BLaER1 treated with 17β-estradiol and CSF1 and Interleukin-3, amounts not matched to agents 10 nM and 100 nM (cell line): ENCODE measurements around the gene NME2.

Experiments used
- H3K27ac ChIP-seq, 11 experiments: shearing (Covaris generic); formaldehyde crosslinking; 2 replicates each; pipeline ENCODE4 v1.8.1; 2022
- H3K27me3 ChIP-seq, 11 experiments: shearing (Covaris generic); formaldehyde crosslinking; 2 replicates each; pipeline ENCODE4 v1.8.1; 2022
- H3K36me3 ChIP-seq, 11 experiments: shearing (Covaris generic); formaldehyde crosslinking; 2 replicates each; pipeline ENCODE4 v1.8.1; 2022
- H3K4me1 ChIP-seq, 10 experiments: shearing (Covaris generic); formaldehyde crosslinking; 2 replicates each; pipeline ENCODE4 v1.8.1; 2022
- H3K4me2 ChIP-seq, 11 experiments: shearing (Covaris generic); formaldehyde crosslinking; 2 replicates each; pipeline ENCODE4 v1.8.1; 2022
- H3K4me3 ChIP-seq, 10 experiments: shearing (Covaris generic); formaldehyde crosslinking; 2 replicates each; pipeline ENCODE4 v1.8.1; 2022
- H3K9ac ChIP-seq, 11 experiments: shearing (Covaris generic); formaldehyde crosslinking; 2 replicates each; pipeline ENCODE4 v1.8.1; 2022
- H3K9me3 ChIP-seq, 11 experiments: shearing (Covaris generic); formaldehyde crosslinking; replicated peaks in 1 of 11; 2 replicates each; pipeline ENCODE4 v1.8.1; 2022
- H4K20me1 ChIP-seq, 11 experiments: shearing (Covaris generic); formaldehyde crosslinking; 2 replicates each; pipeline ENCODE4 v1.8.1; 2022
- Cebpa-rat ChIP-seq, 11 experiments: shearing (Covaris generic); IDR thresholded peaks; 2 replicates each; pipeline ENCODE4 v1.8.1; 2022

NME2 gene

GRCh38 chr17:51124640-51125503 is 41.3 kb upstream of the NME2 start:
- no peak overlapping the region for H3K4me3 ChIP-seq
- H4K20me1 ChIP-seq = peaks cover 0 to 7% (median 5%) of the 10 kb centered on the region in 11 experiments; a peak in 15 of 22 replicates
- H3K36me3 ChIP-seq = no peaks in the 10 kb centered on the region
- H3K4me2 ChIP-seq = no peak overlapping the region
- H3K9ac ChIP-seq = no peak overlapping the region
- TF ChIP-seq Cebpa-rat (IDR thresholded peaks at IDR 0.05) = no peak
- no peaks in the 10 kb centered on the region for H3K9me3 ChIP-seq
- no peak overlapping the region for H3K27ac ChIP-seq
- H3K27me3 ChIP-seq = no peaks in the 10 kb centered on the region
- H3K4me1 ChIP-seq = peaks cover 12 to 24% (median 14%) of the 10 kb centered on the region in 10 experiments

DNA sequence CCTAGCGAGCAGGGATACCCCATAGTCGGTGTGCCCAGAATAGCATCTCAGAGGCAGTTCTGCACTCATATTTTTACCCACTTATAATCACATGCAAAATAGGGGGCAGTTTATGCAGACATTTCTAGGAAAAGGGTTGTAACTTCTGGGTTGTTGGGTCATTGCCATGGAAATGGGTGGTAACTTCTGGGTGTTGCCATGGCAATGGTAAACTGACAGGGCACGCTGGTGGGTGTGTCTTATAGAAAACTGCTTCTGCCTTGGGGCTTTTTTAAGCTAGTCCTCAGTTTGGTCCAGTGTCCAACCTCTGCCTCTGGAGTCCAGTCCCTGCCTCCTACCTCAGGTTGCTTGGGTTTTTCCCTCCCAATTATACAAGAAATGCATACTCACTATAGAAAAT is 38.1 kb upstream of the NME2 start:
- Histone ChIP-seq H3K9me3 (no peaks in the 10 kb centered on the region), H3K27me3 (no peaks in the 10 kb centered on the region), H3K36me3 (no peaks in the 10 kb centered on the region), H3K9ac (no peak overlapping the region), H3K4me3 (no peak overlapping the region), H4K20me1 (no peaks in the 10 kb centered on the region), H3K4me2 (peak overlapping the region in 2 of 11 experiments; percentile 9 to 17; a peak in 2 of 22 replicates), H3K4me1 (peaks cover 4 to 24% (median 9%) of the 10 kb centered on the region in 10 experiments; a peak in 19 of 20 replicates), H3K27ac (no peak overlapping the region)
- no peak for TF ChIP-seq Cebpa-rat (IDR thresholded peaks at IDR 0.05)

DNA sequence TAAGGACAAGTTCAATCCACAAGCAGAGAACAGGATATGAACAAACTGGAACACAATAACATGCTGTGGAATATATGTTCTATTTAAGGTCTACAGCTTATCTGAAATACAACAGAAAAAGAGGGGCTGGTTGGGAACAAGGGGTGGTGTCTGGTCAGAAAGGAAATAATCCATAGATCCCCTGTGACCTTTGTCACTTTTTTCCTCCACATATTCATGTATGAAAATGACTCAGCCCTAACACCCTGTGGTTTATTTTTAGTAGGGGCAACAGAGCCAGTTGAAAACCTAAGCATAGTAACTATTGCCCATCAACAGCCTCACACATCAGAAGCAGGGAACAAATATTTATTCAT is 33.3 kb upstream of the NME2 start:
- peak overlapping the region in 2 of 11 experiments; percentile 8 to 34; a peak in 1 of 22 replicates for H3K27ac ChIP-seq
- H3K4me2 ChIP-seq = peak overlapping the region; percentile 4 to 65 (median 34); a peak in 20 of 22 replicates
- TF ChIP-seq Cebpa-rat (IDR thresholded peaks at IDR 0.05) = no peak
- H3K9me3 ChIP-seq = peaks cover 0 to 8% (median 0%) of the 10 kb centered on the region in 11 experiments; a peak in 1 of 22 replicates
- no peak overlapping the region for H3K4me3 ChIP-seq
- H3K36me3 ChIP-seq = no peaks in the 10 kb centered on the region
- H3K4me1 ChIP-seq = peaks cover 6 to 25% (median 12%) of the 10 kb centered on the region in 10 experiments; a peak in 19 of 20 replicates
- no peak overlapping the region for H3K9ac ChIP-seq
- no peaks in the 10 kb centered on the region for H4K20me1 ChIP-seq
- no peaks in the 10 kb centered on the region for H3K27me3 ChIP-seq

DNA sequence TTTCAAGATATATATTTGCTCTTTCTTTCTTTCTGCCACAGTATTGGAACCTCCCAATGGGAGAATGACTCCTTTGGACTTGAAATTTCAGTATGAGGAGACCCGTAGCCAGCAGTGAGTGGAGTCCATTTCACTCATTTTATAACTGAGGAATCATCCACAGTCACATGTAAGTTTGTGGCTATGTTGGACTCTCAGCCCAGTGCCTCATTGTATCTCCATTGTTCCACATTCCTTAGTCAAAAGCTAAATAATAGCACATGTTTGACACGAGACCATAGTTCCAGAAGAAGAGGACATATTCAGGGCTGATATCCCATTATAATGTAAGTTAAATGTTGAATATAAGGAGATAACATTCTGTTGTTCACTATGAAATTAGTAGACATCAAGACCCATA is 32.8 kb upstream of the NME2 start:
- no peaks in the 10 kb centered on the region for H3K36me3 ChIP-seq
- H4K20me1 ChIP-seq = no peaks in the 10 kb centered on the region
- peaks cover 6 to 21% (median 12%) of the 10 kb centered on the region in 10 experiments; a peak in 19 of 20 replicates for H3K4me1 ChIP-seq
- H3K9me3 ChIP-seq = peaks cover 0 to 8% (median 0%) of the 10 kb centered on the region in 11 experiments; a peak in 1 of 22 replicates
- H3K27ac ChIP-seq = peak overlapping the region in 2 of 11 experiments; percentile 8 to 34; a peak in 1 of 22 replicates
- no peak overlapping the region for H3K4me3 ChIP-seq
- H3K4me2 ChIP-seq = peak overlapping the region; percentile 4 to 65 (median 34); a peak in 18 of 22 replicates
- TF ChIP-seq Cebpa-rat (IDR thresholded peaks at IDR 0.05) = no peak
- H3K27me3 ChIP-seq = no peaks in the 10 kb centered on the region
- no peak overlapping the region for H3K9ac ChIP-seq

GRCh38 chr17:51135956-51136355 is 30.3 kb upstream of the NME2 start:
- Histone ChIP-seq H3K4me3 (no peak overlapping the region), H3K9ac (no peak overlapping the region), H3K27me3 (no peaks in the 10 kb centered on the region), H4K20me1 (no peaks in the 10 kb centered on the region), H3K9me3 (peaks cover 0 to 8% (median 0%) of the 10 kb centered on the region in 11 experiments; a peak in 1 of 22 replicates), H3K4me1 (peaks cover 6 to 21% (median 12%) of the 10 kb centered on the region in 10 experiments; a peak in 19 of 20 replicates), H3K36me3 (no peaks in the 10 kb centered on the region), H3K27ac (no peak overlapping the region), H3K4me2 (no peak overlapping the region)
- no peak for TF ChIP-seq Cebpa-rat (IDR thresholded peaks at IDR 0.05)

DNA sequence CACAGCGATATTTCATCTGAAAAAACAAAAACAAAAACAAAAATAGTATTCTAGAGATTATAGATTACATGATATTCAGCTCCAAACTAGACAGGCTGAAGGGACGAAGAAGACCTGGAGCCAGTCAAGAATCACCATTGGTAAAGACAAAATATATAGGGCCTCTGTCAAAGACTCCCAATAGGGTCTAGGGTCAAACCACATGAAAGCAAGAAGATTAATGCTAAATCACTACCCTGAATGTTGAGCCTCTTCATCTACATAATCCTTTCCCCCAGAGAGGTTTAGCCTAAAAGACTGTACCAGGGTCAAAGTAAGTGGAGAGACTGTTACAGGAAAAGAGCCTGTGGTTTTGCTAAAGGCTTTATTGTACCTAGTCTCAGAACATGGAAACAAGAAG is 23.6 kb upstream of the NME2 start:
- Histone ChIP-seq H3K27ac (no peak overlapping the region), H3K36me3 (no peaks in the 10 kb centered on the region), H3K27me3 (no peaks in the 10 kb centered on the region), H3K9ac (no peak overlapping the region), H3K4me3 (no peak overlapping the region), H3K4me1 (peaks cover 0 to 6% (median 0%) of the 10 kb centered on the region in 10 experiments; a peak in 4 of 20 replicates), H4K20me1 (no peaks in the 10 kb centered on the region), H3K9me3 (no peaks in the 10 kb centered on the region), H3K4me2 (no peak overlapping the region)
- no peak for TF ChIP-seq Cebpa-rat (IDR thresholded peaks at IDR 0.05)

DNA sequence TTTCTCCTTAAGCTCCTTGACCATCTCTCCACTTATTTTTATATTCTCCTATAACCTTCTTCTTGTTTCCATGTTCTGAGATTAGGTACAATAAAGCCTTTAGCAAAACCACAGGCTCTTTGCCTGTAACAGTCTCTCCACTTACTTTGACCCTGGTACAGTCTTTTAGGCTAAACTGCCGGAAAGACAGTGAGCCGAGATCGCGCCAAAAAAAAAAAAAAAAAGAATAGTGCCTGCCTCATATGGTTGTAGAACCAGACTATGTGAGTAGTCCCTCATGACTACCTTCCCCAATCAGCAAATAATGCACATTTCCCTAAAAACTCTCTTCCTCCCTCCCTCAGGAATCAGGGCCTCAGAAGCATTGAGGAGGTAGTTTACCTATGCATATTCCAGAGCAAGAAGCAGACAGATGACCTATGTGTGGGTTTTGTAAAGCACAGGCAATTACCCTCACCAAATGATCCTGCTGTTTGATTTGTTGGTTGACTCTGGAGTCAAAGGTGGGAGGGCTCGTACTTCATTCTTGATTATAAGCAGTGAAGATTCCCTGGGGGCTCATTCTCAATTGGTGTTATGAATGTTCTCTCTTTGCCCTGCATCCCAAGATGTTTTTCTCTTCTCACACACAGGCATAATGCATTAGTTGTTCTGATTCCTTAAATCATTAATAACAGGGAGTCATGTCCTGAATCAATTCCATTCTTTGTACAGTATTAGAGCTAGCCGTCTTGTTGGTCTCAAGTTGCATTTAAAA is 21.8 kb upstream of the NME2 start:
- peaks cover 0 to 11% (median 0%) of the 10 kb centered on the region in 10 experiments; a peak in 4 of 20 replicates for H3K4me1 ChIP-seq
- H3K4me3 ChIP-seq = no peak overlapping the region
- no peaks in the 10 kb centered on the region for H3K27me3 ChIP-seq
- no peaks in the 10 kb centered on the region for H3K36me3 ChIP-seq
- H3K9ac ChIP-seq = no peak overlapping the region
- no peak overlapping the region for H3K27ac ChIP-seq
- no peak for TF ChIP-seq Cebpa-rat (IDR thresholded peaks at IDR 0.05)
- no peaks in the 10 kb centered on the region for H4K20me1 ChIP-seq
- H3K4me2 ChIP-seq = no peak overlapping the region
- no peaks in the 10 kb centered on the region for H3K9me3 ChIP-seq

- no peaks in the 10 kb centered on the region for H4K20me1 ChIP-seq
- H3K4me2 ChIP-seq = peak overlapping the region in 2 of 11 experiments; percentile 35 to 37; a peak in 3 of 22 replicates
- no peaks in the 10 kb centered on the region for H3K27me3 ChIP-seq
- H3K9ac ChIP-seq = no peak overlapping the region
- H3K27ac ChIP-seq = peak overlapping the region in 2 of 11 experiments; percentile 32 to 37; a peak in 2 of 22 replicates
- no peak overlapping the region for H3K4me3 ChIP-seq
- H3K9me3 ChIP-seq = no peaks in the 10 kb centered on the region
- H3K36me3 ChIP-seq = no peaks in the 10 kb centered on the region
- no peak for TF ChIP-seq Cebpa-rat (IDR thresholded peaks at IDR 0.05)
- H3K4me1 ChIP-seq = peaks cover 5 to 17% (median 6%) of the 10 kb centered on the region in 10 experiments; a peak in 19 of 20 replicates
These were observed 18.6 kb upstream of the NME2 start for GRCh38 chr17:51147650-51148049.

GRCh38 chr17:51149163-51149562 is 17.0 kb upstream of the NME2 start:
- Histone ChIP-seq H3K27me3 (no peaks in the 10 kb centered on the region), H3K36me3 (no peaks in the 10 kb centered on the region), H3K4me2 (no peak overlapping the region), H3K9me3 (no peaks in the 10 kb centered on the region), H3K9ac (no peak overlapping the region), H3K27ac (no peak overlapping the region), H3K4me1 (peaks cover 7 to 19% (median 9%) of the 10 kb centered on the region in 10 experiments; a peak in 19 of 20 replicates), H3K4me3 (no peak overlapping the region), H4K20me1 (no peaks in the 10 kb centered on the region)
- no peak for TF ChIP-seq Cebpa-rat (IDR thresholded peaks at IDR 0.05)
